ENCODE data around the gene CBFB.
A peak's percentile ranks its signal among the peaks of the same experiment; 100 is the strongest.
"Not testable (repeated sequence)": the region's sequence is repeated elsewhere in the genome, so short reads cannot be mapped to it uniquely, and the experiment has no call there.

The CBFB gene

GRCh38 chr16:67112591-67113399 is 83.8 kb downstream of the CBFB start:
- peaks cover 37% of the 10 kb centered on the region for H3K4me1 Mint-ChIP-seq
- peaks cover 33% of the 10 kb centered on the region for H3K36me3 Mint-ChIP-seq
- no peak overlapping the region for H3K27ac Mint-ChIP-seq
- no peak for ATAC-seq
- no peak overlapping the region for H3K4me3 Mint-ChIP-seq
- no peak for DNase-seq (ENCODE audit: low spot score in 2 of 2)
- no peaks in the 10 kb centered on the region for H3K9me3 Mint-ChIP-seq

- H3K4me3 Mint-ChIP-seq: no peak overlapping the region
- H3K9me3 Mint-ChIP-seq: no peaks in the 10 kb centered on the region
- peak overlapping the region; percentile 10 for H3K27ac Mint-ChIP-seq
- ATAC-seq (no peak), DNase-seq (ENCODE audit: low spot score in 2 of 2) (no peak)
- peaks cover 28% of the 10 kb centered on the region for H3K36me3 Mint-ChIP-seq
- peaks cover 30% of the 10 kb centered on the region for H3K4me1 Mint-ChIP-seq
Measured at GRCh38 chr16:67114793-67115192, 85.8 kb downstream of the CBFB start.

- Mint-ChIP-seq H3K4me1 (peaks cover 30% of the 10 kb centered on the region), H3K9me3 (no peaks in the 10 kb centered on the region), H3K36me3 (peaks cover 25% of the 10 kb centered on the region), H3K4me3 (no peak overlapping the region), H3K27ac (peak overlapping the region; percentile 27)
- DNase-seq (ENCODE audit: low spot score in 2 of 2) (no peak), ATAC-seq (no peak)
Measured at GRCh38 chr16:67115639-67116038, 86.7 kb downstream of the CBFB start.

GRCh38 chr16:67116388-67117311 is 87.7 kb downstream of the CBFB start:
- DNase-seq (ENCODE audit: low spot score in 2 of 2): no peak
- Mint-ChIP-seq H3K27ac (peak overlapping the region; percentile 27), H3K4me1 (peaks cover 23% of the 10 kb centered on the region), H3K4me3 (no peak overlapping the region), H3K36me3 (peaks cover 30% of the 10 kb centered on the region), H3K9me3 (no peaks in the 10 kb centered on the region)
- ATAC-seq: no peak

GRCh38 chr16:67117716-67118115 is 88.8 kb downstream of the CBFB start:
- no peaks in the 10 kb centered on the region for H3K9me3 Mint-ChIP-seq
- peaks cover 16% of the 10 kb centered on the region for H3K4me1 Mint-ChIP-seq
- no peak for ATAC-seq
- peaks cover 33% of the 10 kb centered on the region for H3K36me3 Mint-ChIP-seq
- no peak overlapping the region for H3K27ac Mint-ChIP-seq
- no peak for DNase-seq (ENCODE audit: low spot score in 2 of 2)
- H3K4me3 Mint-ChIP-seq: no peak overlapping the region

GRCh38 chr16:67120025-67120424 is 91.1 kb downstream of the CBFB start:
- Mint-ChIP-seq H3K4me1 (peaks cover 8% of the 10 kb centered on the region), H3K9me3 (no peaks in the 10 kb centered on the region), H3K36me3 (peaks cover 53% of the 10 kb centered on the region), H3K4me3 (no peak overlapping the region), H3K27ac (no peak overlapping the region)
- ATAC-seq (no peak), DNase-seq (ENCODE audit: low spot score in 2 of 2) (no peak)

- H3K27ac Mint-ChIP-seq; DNase-seq (ENCODE audit: low spot score in 2 of 2); H3K9me3 Mint-ChIP-seq; ATAC-seq; H3K4me3 Mint-ChIP-seq; H3K4me1 Mint-ChIP-seq: not testable (repeated sequence)
- H3K36me3 Mint-ChIP-seq: peaks cover 74% of the 10 kb centered on the region
Measured at GRCh38 chr16:67122799-67123198, 93.8 kb downstream of the CBFB start.

GRCh38 chr16:67128417-67128816 is 99.5 kb downstream of the CBFB start:
- no peaks in the 10 kb centered on the region for H3K9me3 Mint-ChIP-seq
- H3K4me3 Mint-ChIP-seq: no peak overlapping the region
- ATAC-seq (no peak), DNase-seq (ENCODE audit: low spot score in 2 of 2) (no peak)
- no peak overlapping the region for H3K27ac Mint-ChIP-seq
- H3K4me1 Mint-ChIP-seq: peaks cover 5% of the 10 kb centered on the region
- peaks cover 81% of the 10 kb centered on the region for H3K36me3 Mint-ChIP-seq

GRCh38 chr16:67128887-67129286 is 99.9 kb downstream of the CBFB start:
- ATAC-seq (no peak), DNase-seq (ENCODE audit: low spot score in 2 of 2) (no peak)
- Mint-ChIP-seq H3K4me1 (peaks cover 5% of the 10 kb centered on the region), H3K36me3 (peaks cover 81% of the 10 kb centered on the region), H3K9me3 (no peaks in the 10 kb centered on the region), H3K4me3 (no peak overlapping the region), H3K27ac (no peak overlapping the region)

- Mint-ChIP-seq H3K4me3 (no peak overlapping the region), H3K36me3 (peaks cover 82% of the 10 kb centered on the region), H3K4me1 (peaks cover 5% of the 10 kb centered on the region), H3K9me3 (no peaks in the 10 kb centered on the region), H3K27ac (no peak overlapping the region)
- no peak for DNase-seq (ENCODE audit: low spot score in 2 of 2)
- ATAC-seq: no peak
Measured at GRCh38 chr16:67129422-67129821, 100.5 kb downstream of the CBFB start.

- no peak overlapping the region for H3K4me3 Mint-ChIP-seq
- no peak for ATAC-seq
- no peaks in the 10 kb centered on the region for H3K9me3 Mint-ChIP-seq
- no peak overlapping the region for H3K27ac Mint-ChIP-seq
- no peaks in the 10 kb centered on the region for H3K4me1 Mint-ChIP-seq
- no peak for DNase-seq (ENCODE audit: low spot score in 2 of 2)
- H3K36me3 Mint-ChIP-seq: peaks cover 87% of the 10 kb centered on the region
Measured at GRCh38 chr16:67137605-67138004, 108.7 kb downstream of the CBFB start.

GRCh38 chr16:67141391-67141790 is 112.4 kb downstream of the CBFB start:
- ATAC-seq (no peak), DNase-seq (ENCODE audit: low spot score in 2 of 2) (no peak)
- H3K36me3 Mint-ChIP-seq: peaks cover 79% of the 10 kb centered on the region
- no peak overlapping the region for H3K4me3 Mint-ChIP-seq
- H3K27ac Mint-ChIP-seq: peak overlapping the region; percentile 26
- no peaks in the 10 kb centered on the region for H3K4me1 Mint-ChIP-seq
- H3K9me3 Mint-ChIP-seq: no peaks in the 10 kb centered on the region

GRCh38 chr16:67142342-67142741 is 113.4 kb downstream of the CBFB start:
- Mint-ChIP-seq H3K4me3 (no peak overlapping the region), H3K27ac (peak overlapping the region; percentile 56), H3K9me3 (no peaks in the 10 kb centered on the region), H3K4me1 (no peaks in the 10 kb centered on the region), H3K36me3 (peaks cover 77% of the 10 kb centered on the region)
- ATAC-seq (no peak), DNase-seq (ENCODE audit: low spot score in 2 of 2) (no peak)

GRCh38 chr16:67144943-67145342 is 116.0 kb downstream of the CBFB start:
- Mint-ChIP-seq H3K4me1 (peaks cover 12% of the 10 kb centered on the region), H3K4me3 (no peak overlapping the region), H3K9me3 (no peaks in the 10 kb centered on the region), H3K36me3 (peaks cover 77% of the 10 kb centered on the region), H3K27ac (peak overlapping the region; percentile 65)
- ATAC-seq (no peak), DNase-seq (ENCODE audit: low spot score in 2 of 2) (no peak)

GRCh38 chr16:67145746-67146145 is 116.8 kb downstream of the CBFB start:
- Mint-ChIP-seq H3K36me3 (peaks cover 69% of the 10 kb centered on the region), H3K9me3 (no peaks in the 10 kb centered on the region), H3K27ac (peak overlapping the region; percentile 26), H3K4me1 (peaks cover 12% of the 10 kb centered on the region), H3K4me3 (no peak overlapping the region)
- DNase-seq (ENCODE audit: low spot score in 2 of 2): no peak
- no peak for ATAC-seq
